ENCODE data around the gene PIGU. TPM values are rescaled to one million over a fixed set of nuclear protein-coding genes. Genes with fewer than 3 reads are reported as not detected.
A peak's percentile ranks its signal among the peaks of the same experiment; 100 is the strongest.
"Not testable (repeated sequence)": the region's sequence is repeated elsewhere in the genome, so short reads cannot be mapped to it uniquely, and the experiment has no call there.

Gene PIGU
- total RNA-seq, 4 donors from 2014 or later, result 5.1 to 16.4 (median 8.5) TPM

- 96 to 100% methylated on average over 1 of the region's 1 CpG for WGBS, 2 donors
- TF ChIP-seq POLR2A (IDR thresholded peaks at IDR 0.05) (no peak), CTCF (IDR thresholded peaks at IDR 0.05) (no peak)
- intact Hi-C loops (cut with DNase I; ENCODE audit: low total_unique reads), result no loop called here
- no peak overlapping the region for H3K4me3 ChIP-seq (ENCODE audit: low read depth, poor library complexity, severe bottlenecking)
- peak in 1 of 2 donors; percentile 0 for DNase-seq (ENCODE audit: low spot score in 2 of 2)
Measured at GRCh38 chr20:34669094-34669493, 7.8 kb downstream of the PIGU start.

- WGBS, 2 donors, result 97 to 98% methylated on average over 7 of the region's 7 CpGs
- intact Hi-C loops (cut with DNase I; ENCODE audit: low total_unique reads); H3K4me3 ChIP-seq (ENCODE audit: low read depth, poor library complexity, severe bottlenecking); DNase-seq (ENCODE audit: low spot score in 2 of 2): not testable (repeated sequence)
Measured at GRCh38 chr20:34664751-34665150, 12.1 kb downstream of the PIGU start.

- no peak for TF ChIP-seq CTCF (IDR thresholded peaks at IDR 0.05)
- TF ChIP-seq POLR2A (IDR thresholded peaks at IDR 0.05), result no peak
- WGBS, 2 donors, result 88 to 93% methylated on average over 5 of the region's 5 CpGs
- H3K4me3 ChIP-seq (ENCODE audit: low read depth, poor library complexity, severe bottlenecking), result no peak overlapping the region
Measured at GRCh38 chr20:34663213-34663943, 13.5 kb downstream of the PIGU start.

GRCh38 chr20:34661811-34662210, 15.1 kb downstream of the PIGU start:
- WGBS, 2 donors, result 81 to 83% methylated on average over 5 of the region's 5 CpGs
- DNase-seq (ENCODE audit: low spot score in 2 of 2); intact Hi-C loops (cut with DNase I; ENCODE audit: low total_unique reads); H3K4me3 ChIP-seq (ENCODE audit: low read depth, poor library complexity, severe bottlenecking): not testable (repeated sequence)

More at GRCh38 chr20:34663213-34663943, 13.5 kb downstream of the PIGU start:
- intact Hi-C loops (cut with DNase I; ENCODE audit: low total_unique reads), result no loop called here
- DNase-seq (ENCODE audit: low spot score in 2 of 2), result no peak

GRCh38 chr20:34658654-34659053, 18.2 kb downstream of the PIGU start:
- 94 to 96% methylated on average over 10 to 17 of the region's 31 CpGs for WGBS, 2 donors
- H3K4me3 ChIP-seq (ENCODE audit: low read depth, poor library complexity, severe bottlenecking); DNase-seq (ENCODE audit: low spot score in 2 of 2); intact Hi-C loops (cut with DNase I; ENCODE audit: low total_unique reads): not testable (repeated sequence)

- TF ChIP-seq POLR2A (IDR thresholded peaks at IDR 0.05) (no peak), CTCF (IDR thresholded peaks at IDR 0.05) (no peak)
- intact Hi-C loops (cut with DNase I; ENCODE audit: low total_unique reads), result no loop called here
- H3K4me3 ChIP-seq (ENCODE audit: low read depth, poor library complexity, severe bottlenecking), result no peak overlapping the region
- WGBS, 2 donors, result 87 to 96% methylated on average over 5 to 7 of the region's 7 CpGs
- peak in 1 of 2 donors; percentile 40 for DNase-seq (ENCODE audit: low spot score in 2 of 2)
Measured at GRCh38 chr20:34654207-34654744, 22.6 kb downstream of the PIGU start.

GRCh38 chr20:34651200-34651599, 25.7 kb downstream of the PIGU start:
- no peak overlapping the region for H3K4me3 ChIP-seq (ENCODE audit: low read depth, poor library complexity, severe bottlenecking)
- TF ChIP-seq POLR2A (IDR thresholded peaks at IDR 0.05) (no peak), CTCF (IDR thresholded peaks at IDR 0.05) (no peak)
- DNase-seq (ENCODE audit: low spot score in 2 of 2), result no peak
- 80 to 93% methylated on average over 2 of the region's 2 CpGs for WGBS, 2 donors
- intact Hi-C loops (cut with DNase I; ENCODE audit: low total_unique reads), result no loop called here

Data from lower leg skin (tissue), 4 donors.